H54 (cell line): ENCODE data around the gene FNDC11.

Source experiments
- DNase-seq: peaks from one replicate; pipeline ENCODE4 v3.0.0; 2011; ENCODE audit warnings: low spot score, mixed read lengths; ENCODE audit not compliant: insufficient read length
- FAIRE-seq: peaks from 3 replicates; lab custom pipeline; 2011; peaks lifted over from hg19 to GRCh38; lab: Jason Lieb, UNC
- POLR2A ChIP-seq: IDR thresholded peaks from 2 replicates; pipeline ENCODE4 v1.6.1; 2011; ENCODE audit warnings: low read depth, mild to moderate bottlenecking, low read length

The FNDC11 gene

DNA sequence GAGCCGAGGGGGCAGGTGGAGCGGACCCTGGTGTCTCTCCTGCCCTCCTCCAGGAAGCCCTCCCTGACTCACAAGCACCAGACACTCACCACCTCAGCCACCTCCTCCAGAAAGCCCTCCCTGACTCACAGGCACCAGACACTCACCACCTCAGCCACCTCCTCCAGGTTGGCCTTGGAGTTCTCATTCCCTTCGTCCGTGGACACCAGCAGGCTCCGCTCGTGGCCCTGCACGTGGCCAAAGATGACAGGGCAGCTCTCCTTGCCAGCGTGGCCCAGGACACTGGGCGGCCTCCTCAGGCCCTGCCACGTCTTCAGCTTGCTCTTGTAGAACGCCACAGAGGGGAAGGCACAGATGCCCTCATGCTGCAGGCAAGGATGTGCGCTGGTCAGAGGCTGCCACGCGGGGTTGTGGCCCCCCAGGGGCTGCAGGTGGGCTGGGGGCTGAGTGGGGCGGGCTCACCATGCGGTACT, 6.4 kb downstream of the FNDC11 start:
- no peak for FAIRE-seq
- TF ChIP-seq POLR2A = no peak
- DNase-seq = no peak

DNA sequence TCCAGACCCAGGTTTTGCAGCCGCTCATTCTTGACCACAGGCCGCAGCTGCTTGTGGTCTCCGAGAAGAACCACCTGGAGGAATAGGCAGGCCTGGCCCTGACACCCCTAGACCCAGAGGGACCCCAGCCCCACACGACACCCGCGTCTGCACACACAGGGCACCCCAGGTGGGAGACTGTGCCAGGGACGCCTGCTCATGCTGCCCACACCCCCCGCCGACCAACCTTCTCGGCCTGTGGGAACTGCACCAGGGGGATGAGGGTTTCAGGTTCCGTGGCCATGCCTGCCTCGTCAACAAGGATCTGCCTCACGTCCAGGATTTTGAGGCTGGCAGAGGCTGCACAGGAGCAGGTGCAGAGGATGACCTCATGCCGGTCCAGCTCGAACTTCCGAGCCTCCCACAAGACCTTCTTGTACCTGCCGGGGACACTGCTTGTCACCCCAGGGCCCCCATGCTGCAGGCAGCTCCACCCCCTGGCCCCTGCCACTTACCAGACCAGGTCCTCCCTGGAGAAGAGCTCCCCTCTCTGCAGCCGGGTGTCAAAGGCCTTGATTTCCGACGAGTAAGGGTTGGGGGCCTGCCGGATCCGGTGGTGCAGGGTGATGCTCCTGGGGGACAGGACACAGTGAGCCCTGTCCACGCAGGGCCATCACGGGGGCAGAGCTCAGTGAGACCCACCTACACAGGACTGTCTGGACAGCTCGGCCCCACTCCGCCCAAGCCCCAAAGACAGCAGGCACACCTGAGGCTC, 7.1 kb downstream of the FNDC11 start:
- no peak for DNase-seq
- no peak for FAIRE-seq
- no peak for TF ChIP-seq POLR2A

DNA sequence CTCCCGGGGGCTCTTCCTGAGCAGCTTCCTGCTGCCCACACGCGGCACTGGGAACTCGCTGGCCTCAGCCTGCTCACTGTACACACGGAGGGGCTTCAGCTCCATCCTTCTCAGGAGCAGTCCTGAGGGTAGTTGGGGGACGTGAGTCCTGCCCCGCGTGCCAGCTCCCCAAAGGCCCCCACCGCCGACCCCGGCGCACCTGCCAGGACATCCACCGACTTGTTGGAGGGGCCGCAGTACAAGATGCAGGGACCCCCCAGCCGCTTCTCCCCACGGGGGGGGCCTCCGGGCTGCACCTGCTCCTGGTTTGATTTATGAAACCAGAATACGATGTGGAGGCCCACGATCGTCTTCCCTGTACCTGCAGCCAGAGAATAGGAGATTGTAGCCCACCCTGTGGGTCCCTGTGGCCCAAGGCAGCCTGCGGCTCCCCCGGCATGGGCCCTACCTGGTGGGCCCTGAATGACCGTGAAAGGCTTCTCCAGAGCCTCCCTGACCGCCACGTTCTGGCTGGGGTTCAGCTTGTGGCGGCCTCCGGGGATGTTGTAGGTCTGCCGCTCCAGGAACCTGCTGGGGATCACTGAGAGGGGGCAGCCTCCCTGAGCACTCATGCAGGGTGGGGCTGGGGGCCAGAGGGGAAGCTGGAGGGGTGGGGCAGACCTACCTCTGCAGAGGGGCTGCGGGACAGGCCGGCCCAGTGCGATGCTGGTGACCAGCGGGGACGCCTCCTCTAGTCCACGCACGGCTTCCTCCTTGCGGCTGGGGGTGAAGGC, 7.9 kb downstream of the FNDC11 start:
- no peak for FAIRE-seq
- no peak for TF ChIP-seq POLR2A
- DNase-seq = no peak

DNA sequence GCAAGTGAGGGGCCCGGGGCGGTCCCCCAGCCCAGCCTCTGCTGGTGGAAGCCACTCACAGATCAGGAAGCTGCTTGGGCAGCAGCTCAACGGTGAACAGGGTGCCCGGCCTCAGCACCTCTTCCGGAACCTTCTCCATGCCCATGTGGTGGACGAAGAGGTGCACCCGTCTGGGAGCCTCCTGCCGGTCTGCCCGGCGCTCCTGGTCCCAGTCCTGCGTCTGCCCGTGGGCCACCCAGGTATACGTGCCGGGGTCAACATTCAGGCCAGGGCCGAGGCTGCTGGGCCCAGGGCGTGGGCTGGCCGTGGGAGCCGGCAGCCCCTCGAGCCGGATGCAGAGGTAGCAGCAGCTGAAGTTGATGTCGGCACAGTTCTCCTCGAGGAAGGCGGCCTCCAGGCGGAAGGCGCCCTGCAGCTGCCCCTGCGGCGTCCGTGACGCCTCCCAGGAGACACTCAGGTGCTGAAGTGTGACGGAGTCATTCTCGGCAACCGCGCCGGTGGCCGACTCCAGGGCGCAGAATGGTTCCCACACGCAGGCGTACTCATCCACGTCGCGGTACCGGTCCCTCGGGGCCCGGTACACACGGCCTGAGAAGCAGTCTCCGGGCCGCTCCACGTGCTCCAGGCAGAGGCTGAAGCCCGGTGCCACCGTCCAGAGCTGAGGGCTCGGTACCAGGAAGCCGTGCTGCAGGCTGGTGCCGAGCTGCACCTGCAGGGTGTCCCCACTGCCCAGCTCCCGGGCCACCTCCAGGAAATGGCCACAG, 8.7 kb downstream of the FNDC11 start:
- TF ChIP-seq POLR2A = no peak
- DNase-seq = no peak
- no peak for FAIRE-seq

DNA sequence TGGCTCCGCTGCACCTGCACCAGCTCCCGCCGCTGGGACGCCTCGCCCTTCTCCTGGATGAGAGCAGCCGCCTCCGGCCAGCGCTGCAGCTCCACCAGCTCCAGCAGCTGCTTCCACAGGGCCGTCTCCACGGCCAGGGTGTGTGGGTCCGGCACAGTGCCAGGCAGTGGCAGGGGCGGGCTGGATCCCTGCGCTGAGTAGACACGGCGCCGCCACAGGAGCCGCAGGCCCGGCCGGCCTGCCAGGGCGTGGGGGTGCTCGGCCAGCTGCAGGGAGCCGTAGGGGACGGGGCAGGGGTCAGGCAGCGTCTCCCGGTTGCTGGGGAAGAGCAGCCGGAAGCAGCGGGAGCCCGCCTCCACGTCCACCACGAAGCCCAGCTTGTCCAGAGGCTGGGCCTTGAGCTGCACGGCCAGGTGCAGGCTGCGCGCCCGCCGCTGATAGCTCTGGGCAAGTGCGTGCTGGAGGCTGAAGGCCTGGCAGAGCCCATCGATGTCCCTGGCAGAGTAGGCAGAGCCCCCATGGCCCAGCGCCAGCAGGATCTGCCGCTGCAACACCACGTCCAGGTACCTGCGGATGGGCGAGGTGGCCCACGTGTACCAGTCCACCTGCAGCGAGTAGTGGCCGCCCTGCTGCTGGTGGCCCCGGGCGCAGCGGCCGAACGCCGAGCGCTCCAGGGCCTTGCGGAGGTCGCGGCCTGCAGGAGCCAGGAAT, 9.4 kb downstream of the FNDC11 start:
- DNase-seq = no peak
- no peak for TF ChIP-seq POLR2A
- FAIRE-seq = no peak

DNA sequence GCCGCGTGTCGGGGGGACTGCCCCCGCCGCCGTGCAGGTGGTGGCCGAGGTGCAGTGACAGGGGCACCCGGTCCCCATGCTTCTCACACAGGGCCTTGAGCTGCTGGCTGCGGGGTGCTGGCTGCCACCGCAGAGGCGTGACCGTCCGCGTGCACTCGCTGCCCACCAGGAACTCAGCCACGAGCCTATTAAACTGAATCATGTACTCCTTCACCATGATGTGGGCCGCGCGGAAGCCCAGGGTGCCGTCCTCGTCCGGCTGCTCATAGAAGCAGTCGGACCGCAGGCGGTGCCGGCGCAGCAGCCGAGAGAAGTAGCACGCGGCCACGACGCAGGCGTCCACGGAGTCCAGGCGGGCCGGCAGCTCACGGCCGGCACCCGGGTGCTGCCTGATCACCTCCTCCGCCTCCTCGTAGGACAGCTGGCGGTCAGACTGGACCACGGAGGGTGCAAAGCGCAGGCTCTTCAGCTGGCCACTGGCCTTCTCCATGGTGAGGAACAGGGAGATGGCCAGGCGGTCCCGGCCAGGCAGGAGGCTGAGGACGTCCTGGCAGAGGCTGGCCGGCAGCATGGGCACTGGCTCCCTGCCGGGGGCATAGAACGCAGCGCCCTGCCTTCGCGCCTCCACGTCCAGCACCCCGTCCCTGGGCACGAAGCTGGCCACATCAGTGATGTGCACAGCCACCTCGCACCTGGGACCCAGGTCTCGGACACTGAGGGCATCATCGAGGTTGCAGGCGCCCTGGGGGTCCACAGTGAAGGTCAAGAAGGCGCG, 10.3 kb downstream of the FNDC11 start:
- DNase-seq (no peak), FAIRE-seq (no peak)
- TF ChIP-seq POLR2A = no peak

DNA sequence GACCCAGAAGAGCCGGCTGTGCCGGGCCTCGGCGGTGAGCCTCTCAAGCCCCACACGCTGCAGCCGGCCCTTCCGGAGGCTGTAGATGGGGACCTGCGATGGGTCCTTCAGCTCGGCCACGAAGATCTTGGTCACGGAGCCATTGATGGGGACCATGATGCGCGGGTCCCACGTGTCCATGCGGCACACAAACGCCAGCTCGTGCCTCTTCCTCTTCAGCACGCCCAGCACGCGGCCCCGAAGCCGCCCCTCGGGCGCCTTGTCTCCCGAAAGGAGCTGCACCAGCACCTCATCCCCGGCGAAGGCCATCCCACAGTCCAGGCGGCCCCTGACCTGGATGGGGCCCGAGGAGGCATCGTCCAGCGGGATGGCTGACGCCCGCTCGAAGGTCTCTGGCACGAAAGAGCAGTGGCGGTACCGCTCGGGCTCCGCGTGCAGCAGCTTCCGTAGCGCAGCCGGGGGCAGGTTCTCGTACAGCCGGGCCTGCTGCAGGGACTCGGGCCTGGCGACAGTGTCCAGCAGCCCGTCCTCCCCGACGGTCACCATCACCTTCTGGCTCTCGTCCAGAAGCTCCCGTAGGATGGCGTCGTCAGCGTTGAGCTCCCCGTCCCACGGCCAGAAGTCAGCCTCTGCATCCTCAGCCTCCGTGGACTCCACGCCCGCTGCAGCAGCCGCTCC, 11.2 kb downstream of the FNDC11 start:
- FAIRE-seq (no peak), DNase-seq (no peak)
- TF ChIP-seq POLR2A = no peak

DNA sequence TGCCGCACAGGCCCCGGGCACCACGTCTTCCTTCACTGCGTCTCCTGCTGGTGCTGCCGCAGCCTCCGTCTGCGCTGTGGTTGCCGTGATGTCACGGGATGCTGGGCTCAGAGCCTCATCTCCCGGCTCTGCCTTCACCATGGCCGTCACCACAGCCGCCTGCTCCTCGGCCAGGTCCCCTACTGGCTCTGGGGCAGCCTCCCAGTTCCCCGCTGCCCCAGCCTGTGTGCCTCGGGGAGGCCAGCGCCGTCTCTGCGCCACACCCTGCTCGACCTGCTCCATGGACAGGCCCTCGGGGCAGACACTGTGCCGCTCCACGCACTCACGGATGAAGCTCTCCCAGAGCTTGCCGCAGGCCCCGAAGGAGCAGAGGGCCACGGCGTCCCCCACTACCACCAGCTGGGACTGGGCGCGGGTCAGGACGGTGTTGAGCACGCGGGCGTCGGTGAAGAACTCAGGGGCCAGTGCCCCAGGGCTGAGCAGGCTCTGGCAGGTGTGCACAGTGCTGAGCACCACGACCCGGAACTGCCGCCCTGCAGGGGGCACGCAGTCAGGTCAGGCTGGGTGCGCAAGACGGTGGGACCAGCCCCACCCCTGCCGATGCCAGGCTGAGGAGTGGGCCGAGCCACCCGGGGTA, 11.9 kb downstream of the FNDC11 start:
- no peak for TF ChIP-seq POLR2A
- DNase-seq (no peak), FAIRE-seq (no peak)

DNA sequence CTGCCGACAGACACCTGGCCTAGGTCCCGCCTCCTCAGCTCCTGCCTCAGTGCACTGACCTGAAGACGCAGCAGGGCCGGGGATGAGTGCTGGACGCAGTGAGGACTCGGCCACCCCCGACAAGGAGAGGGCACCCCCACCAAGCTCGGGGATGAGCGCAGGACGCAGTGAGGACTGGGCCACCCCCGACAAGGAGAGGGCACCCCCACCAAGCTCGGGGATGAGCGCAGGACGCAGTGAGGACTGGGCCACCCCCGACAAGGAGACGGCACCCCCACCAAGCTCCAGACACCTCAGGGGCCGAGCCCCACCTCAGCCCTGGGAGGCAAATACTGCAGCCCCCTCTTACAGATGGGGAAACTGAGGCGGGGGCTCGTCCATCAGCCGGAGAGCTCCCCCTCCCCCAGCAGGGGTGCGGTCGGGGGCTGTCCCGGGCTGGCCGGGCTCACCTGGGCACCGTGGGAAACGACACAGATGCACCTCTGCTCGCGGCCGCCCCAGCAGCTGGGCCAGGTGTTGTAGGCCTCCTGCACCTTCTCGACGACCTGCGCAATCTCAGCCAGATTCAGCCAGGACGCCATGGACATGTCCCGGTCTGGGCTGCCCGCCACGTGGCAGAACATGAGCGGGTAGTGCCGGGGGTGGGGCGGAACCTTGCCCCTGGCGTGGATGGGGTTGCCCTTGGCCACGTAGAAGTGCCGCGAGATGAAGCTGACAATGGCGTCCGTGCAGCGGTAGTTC, 12.6 kb downstream of the FNDC11 start:
- DNase-seq (no peak), FAIRE-seq (no peak)
- no peak for TF ChIP-seq POLR2A

DNA sequence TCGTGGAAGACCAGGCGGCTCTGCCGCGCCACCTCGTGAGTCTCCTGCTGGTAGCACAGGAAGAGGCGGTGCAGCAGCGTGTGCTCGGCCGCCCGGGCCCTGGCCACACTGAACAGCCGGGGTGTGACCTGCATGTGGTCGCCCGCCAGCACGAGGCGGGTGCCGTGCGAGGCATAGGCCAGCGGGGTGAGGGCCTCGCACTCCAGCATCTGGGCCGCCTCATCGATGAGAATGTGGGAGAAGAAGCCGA, 13.1 kb downstream of the FNDC11 start:
- no peak for DNase-seq
- no peak for TF ChIP-seq POLR2A
- no peak for FAIRE-seq

DNA sequence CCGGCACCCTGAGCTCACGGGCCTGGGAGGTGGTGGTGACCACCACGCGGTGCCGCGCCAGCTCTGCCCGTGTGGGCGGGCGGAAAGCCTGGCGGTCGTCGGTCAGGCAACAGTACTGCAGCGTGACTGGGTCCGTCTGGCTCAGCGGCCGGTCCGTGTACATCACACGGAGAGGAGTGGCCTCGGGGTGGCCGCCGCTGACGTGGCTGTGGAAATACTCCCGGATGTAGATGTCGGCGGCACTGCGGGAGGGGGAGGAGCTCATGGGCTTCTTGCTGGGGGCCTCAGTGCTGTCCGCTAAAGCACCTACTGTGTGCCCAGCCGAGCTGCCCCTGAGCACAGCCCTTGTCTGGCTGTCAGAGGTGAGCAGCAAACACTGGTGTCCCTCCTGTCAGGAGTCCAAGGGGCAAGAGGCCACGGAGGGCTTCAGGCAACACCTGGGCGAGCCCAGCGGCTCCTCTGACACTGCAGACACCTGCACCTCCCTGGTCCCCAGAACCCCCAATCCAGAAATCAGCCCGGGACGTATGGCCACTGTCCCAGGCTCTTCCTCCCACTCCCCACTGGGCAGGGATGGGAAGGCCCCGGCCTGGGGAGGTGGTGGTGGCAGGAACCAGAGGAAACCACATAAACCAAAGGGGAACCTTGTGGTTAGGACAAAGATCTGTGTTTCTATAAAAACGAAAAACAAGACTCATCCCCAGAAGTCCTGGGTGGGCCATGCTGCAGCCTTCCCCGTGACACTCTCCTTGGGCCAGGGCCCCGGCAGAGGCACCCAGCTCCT, 13.6 kb downstream of the FNDC11 start:
- DNase-seq = no peak
- FAIRE-seq = no peak

More for the DNA sequence above, 13.6 kb downstream of the FNDC11 start:
- no peak for TF ChIP-seq POLR2A
